GM12878 (cell line): ENCODE measurements around the gene ASB10. TPM values are rescaled to one million over a fixed set of nuclear protein-coding genes. Genes with fewer than 3 reads are reported as not detected.

Source experiments
- ATAC-seq: fragments of 200-7000 bp; cut with Tn5 transposase; 3 replicates; pipeline ENCODE4 v1.9.1; 2020; ENCODE audit warnings: mild to moderate bottlenecking, moderate library complexity
- BruUV-seq: library from RNA; stranded (reverse); fragments of 400-500 nt; replicated peaks from 2 replicates; lab custom pipeline; 2021; lab: Mats Ljungman, UMichigan
- CTCF ChIA-PET: fragments of 300-600 bp; sonication (Branson Sonifier 250); formaldehyde crosslinking; extraction: SDS; loops from one replicate; lab custom pipeline; 2021; ENCODE audit warnings: inconsistent platforms; lab: Yijun Ruan, JAX
- POLR2A ChIA-PET: fragments of 350-600 bp; formaldehyde crosslinking; extraction: SDS; loops from one replicate; lab custom pipeline; 2021; ENCODE audit warnings: inconsistent platforms; lab: Charles Lee
- RAD21 ChIA-PET: fragments of 300-600 bp; sonication (Branson Sonifier 250); formaldehyde crosslinking; loops from one replicate; lab custom pipeline; 2023; ENCODE audit warnings: antibody characterized with exemption; ENCODE audit not compliant: unreplicated experiment; lab: Charles Lee
- SMC1A ChIA-PET: fragments of 300-600 bp; sonication (Branson Sonifier 250); formaldehyde crosslinking; loops from one replicate; lab custom pipeline; 2023; ENCODE audit not compliant: unreplicated experiment, uncharacterized antibody; lab: Charles Lee
- DNase-seq: peaks from one replicate; pipeline ENCODE4 v3.0.0-alpha.2; 2011; ENCODE audit warnings: low read depth, low spot score
- FAIRE-seq: peaks from 3 replicates; lab custom pipeline; 2011; peaks lifted over from hg19 to GRCh38; lab: Jason Lieb, UNC
- H2AFZ ChIP-seq: 2 replicates; pipeline ENCODE4 v1.6.0; 2011; ENCODE audit warnings: low read depth, low read length, control low read depth; ENCODE audit not compliant: control insufficient read depth
- H3K27ac ChIP-seq: 2 replicates; pipeline ENCODE4 v1.5.1; 2011; ENCODE audit warnings: control low read depth; ENCODE audit not compliant: control insufficient read depth, insufficient read depth
- H3K27me3 ChIP-seq, 2 experiments: replicated peaks in 1 of 2; 2 replicates each; pipeline versions ENCODE4 v1.6.0 to v1.6.1; 2011; ENCODE audit warnings: low read length in 1 of 2; ENCODE audit not compliant: control insufficient read depth in 2 of 2, insufficient read depth in 2 of 2
- H3K36me3 ChIP-seq, 2 experiments: 2 replicates each; pipeline ENCODE4 v1.5.1; 2011; ENCODE audit warnings: low read length in 1 of 2; ENCODE audit not compliant: control insufficient read depth in 2 of 2, insufficient read depth in 2 of 2
- H3K4me1 ChIP-seq: 2 replicates; pipeline ENCODE4 v1.6.1; 2011; ENCODE audit warnings: mild to moderate bottlenecking, low read length, moderate library complexity, mixed read lengths; ENCODE audit not compliant: control insufficient read depth, insufficient read depth
- H3K4me2 ChIP-seq: 2 replicates; pipeline ENCODE4 v1.6.0; 2011; ENCODE audit warnings: control low read depth; ENCODE audit not compliant: control insufficient read depth, insufficient read depth
- H3K4me3 ChIP-seq: fragments of 200-600 bp; sonication (generic); 2 replicates; pipeline ENCODE4 v1.5.1; 2016
- H3K79me2 ChIP-seq: 2 replicates; pipeline ENCODE4 v1.6.0; 2011; ENCODE audit warnings: low read length; ENCODE audit not compliant: control insufficient read depth, insufficient read depth
- H3K9ac ChIP-seq: 2 replicates; pipeline ENCODE4 v1.8.0; 2011; ENCODE audit warnings: low read length, control low read depth, mixed read lengths; ENCODE audit not compliant: control insufficient read depth, insufficient read depth
- H3K9me3 ChIP-seq: replicated peaks from 3 replicates; pipeline ENCODE4 v1.5.1; 2011; ENCODE audit warnings: mild to moderate bottlenecking, low read length; ENCODE audit not compliant: control insufficient read depth, insufficient read depth
- H4K20me1 ChIP-seq: 2 replicates; pipeline ENCODE4 v1.6.0; 2011; ENCODE audit not compliant: control insufficient read depth, insufficient read depth
- BMI1 ChIP-seq: fragments of 450-650 bp; IDR thresholded peaks from 2 replicates; pipeline ENCODE4 v1.6.1; 2016; ENCODE audit warnings: mild to moderate bottlenecking, moderate library complexity, borderline replicate concordance
- CEBPZ ChIP-seq: fragments of 150-350 bp; IDR thresholded peaks from 2 replicates; pipeline ENCODE4 v1.6.1; 2016; ENCODE audit warnings: low read depth, low read length
- MTA2 ChIP-seq: fragments of 450-650 bp; IDR thresholded peaks from 2 replicates; pipeline ENCODE4 v1.6.1; 2016; ENCODE audit warnings: low read depth, mild to moderate bottlenecking, moderate library complexity
- MXI1 ChIP-seq: fragments of 150-350 bp; IDR thresholded peaks from 2 replicates; pipeline ENCODE4 v1.6.1; 2011; ENCODE audit warnings: low read depth, mild to moderate bottlenecking, inconsistent platforms, low read length, improper control_type of control experiment
- NKRF ChIP-seq: fragments of 450-650 bp; conservative IDR thresholded peaks from 2 replicates; pipeline ENCODE4 v1.6.1; 2017; ENCODE audit warnings: mild to moderate bottlenecking, moderate library complexity
- SKIL ChIP-seq: fragments of 450-650 bp; IDR thresholded peaks from 2 replicates; pipeline ENCODE4 v1.6.1; 2017; ENCODE audit warnings: mild to moderate bottlenecking, low read depth, inconsistent platforms; ENCODE audit not compliant: poor library complexity, severe bottlenecking
- SREBF1 ChIP-seq: IDR thresholded peaks from 2 replicates; pipeline ENCODE4 v1.6.1; 2012; ENCODE audit warnings: mild to moderate bottlenecking, low read length
- TAF1 ChIP-seq: IDR thresholded peaks from 2 replicates; pipeline ENCODE4 v1.6.1; 2011; ENCODE audit warnings: mild to moderate bottlenecking, low read depth, low read length, borderline replicate concordance
- WGBS: methylation state at CpG from one replicate; pipeline ENCODE4 v1.1.6; 2016; ENCODE audit warnings: low lambda C conversion rate; ENCODE audit not compliant: insufficient replicate concordance, insufficient coverage; ENCODE audit errors: missing lambda C conversion rate; 5-methylcytosine and 5-hydroxymethylcytosine counted together
- in situ Hi-C: fragments of 300-500 bp; cut with MboI; formaldehyde crosslinking; loops from 9 replicates; pipeline ENCODE4 v1.14.3; 2018; ENCODE audit warnings: mixed read lengths
- intact Hi-C: fragments of 100-400 bp; cut with micrococcal nuclease; formaldehyde crosslinking; loops from one replicate; pipeline ENCODE4 v1.14.2; 2022; ENCODE audit not compliant: unreplicated experiment
- polyA plus RNA-seq, 11 experiments: library from polyadenylated mRNA; depleted of rRNA in 4 of 11; unstranded in 6 of 11; stranded (reverse) in 5 of 11; fragments of >200 nt; fragmentation: Nextera tagmentation in 4 of 11; fragmentation: Illumina TruSeq in 1 of 11; extraction: Ambion mirVana in 4 of 11; extraction: Trizol in 1 of 11; gene quantifications; 1 replicate in 1 of 11; 2 replicates in 10 of 11; pipeline versions ENCODE4 v1.2.1 to v1.2.3, GENCODE V29; 2011 to 2016; ENCODE audit warnings: inconsistent platforms in 2 of 11, missing spikeins in 2 of 11, low read depth in 1 of 11
- total RNA-seq, 4 experiments: library from RNA; depleted of rRNA in 3 of 4; stranded (reverse); fragments of >200 nt in 3 of 4; fragmentation: Illumina TruSeq in 1 of 4; extraction: Trizol in 1 of 4; gene quantifications; 2 replicates each; pipeline versions ENCODE4 v1.2.1 to v1.2.3, GENCODE V29; 2013 to 2021
- TF ChIP-seq, protein P1 (sequence below): fragments of 450-650 bp; IDR thresholded peaks from 2 replicates; pipeline ENCODE4 v1.6.1; 2017; ENCODE audit warnings: mild to moderate bottlenecking, moderate library complexity

The ASB10 gene
- total and polyA plus RNA-seq, 10 of the 15 experiments (the other 5 are each of a cell fraction or from before 2014, with no cell fraction given) = not detected

- ChIA-PET CTCF (interaction anchor here (1.5 kb wide), 1 partner anchor 115 kb away, joined by 3 read pairs; no protein-coding TSS in a partner anchor), RAD21 (no interaction called here), SMC1A (no interaction called here), POLR2A (no interaction called here)
- H4K20me1 ChIP-seq = no peaks in the 10 kb centered on the region
- intact Hi-C loops = no loop called here
- peaks cover 6 to 10% of the 10 kb centered on the region in 2 experiments; a peak in 3 of 4 replicates for H3K36me3 ChIP-seq
- no peaks in the 10 kb centered on the region for H3K27me3 ChIP-seq
- no peak for FAIRE-seq
- no peak for DNase-seq
- H2AFZ ChIP-seq = no peak overlapping the region
- 80% methylated on average over 24 of the region's 28 CpGs for WGBS
- H3K4me3 ChIP-seq = no peak overlapping the region
- H3K4me1 ChIP-seq = no peaks in the 10 kb centered on the region
- no peak for ATAC-seq
- BruUV-seq = no TSS peak
- H3K4me2 ChIP-seq = no peak overlapping the region
- no peaks in the 10 kb centered on the region for H3K79me2 ChIP-seq
- in situ Hi-C loops = no loop called here
- no peak overlapping the region for H3K27ac ChIP-seq
- H3K9me3 ChIP-seq = no peaks in the 10 kb centered on the region
- H3K9ac ChIP-seq = no peak overlapping the region
- TF ChIP-seq NKRF (no peak), CEBPZ (no peak), MTA2 (no peak), SREBF1 (no peak), TAF1 (no peak), BMI1 (no peak), MXI1 (no peak), SKIL (no peak)
- TF ChIP-seq, protein P1, sequence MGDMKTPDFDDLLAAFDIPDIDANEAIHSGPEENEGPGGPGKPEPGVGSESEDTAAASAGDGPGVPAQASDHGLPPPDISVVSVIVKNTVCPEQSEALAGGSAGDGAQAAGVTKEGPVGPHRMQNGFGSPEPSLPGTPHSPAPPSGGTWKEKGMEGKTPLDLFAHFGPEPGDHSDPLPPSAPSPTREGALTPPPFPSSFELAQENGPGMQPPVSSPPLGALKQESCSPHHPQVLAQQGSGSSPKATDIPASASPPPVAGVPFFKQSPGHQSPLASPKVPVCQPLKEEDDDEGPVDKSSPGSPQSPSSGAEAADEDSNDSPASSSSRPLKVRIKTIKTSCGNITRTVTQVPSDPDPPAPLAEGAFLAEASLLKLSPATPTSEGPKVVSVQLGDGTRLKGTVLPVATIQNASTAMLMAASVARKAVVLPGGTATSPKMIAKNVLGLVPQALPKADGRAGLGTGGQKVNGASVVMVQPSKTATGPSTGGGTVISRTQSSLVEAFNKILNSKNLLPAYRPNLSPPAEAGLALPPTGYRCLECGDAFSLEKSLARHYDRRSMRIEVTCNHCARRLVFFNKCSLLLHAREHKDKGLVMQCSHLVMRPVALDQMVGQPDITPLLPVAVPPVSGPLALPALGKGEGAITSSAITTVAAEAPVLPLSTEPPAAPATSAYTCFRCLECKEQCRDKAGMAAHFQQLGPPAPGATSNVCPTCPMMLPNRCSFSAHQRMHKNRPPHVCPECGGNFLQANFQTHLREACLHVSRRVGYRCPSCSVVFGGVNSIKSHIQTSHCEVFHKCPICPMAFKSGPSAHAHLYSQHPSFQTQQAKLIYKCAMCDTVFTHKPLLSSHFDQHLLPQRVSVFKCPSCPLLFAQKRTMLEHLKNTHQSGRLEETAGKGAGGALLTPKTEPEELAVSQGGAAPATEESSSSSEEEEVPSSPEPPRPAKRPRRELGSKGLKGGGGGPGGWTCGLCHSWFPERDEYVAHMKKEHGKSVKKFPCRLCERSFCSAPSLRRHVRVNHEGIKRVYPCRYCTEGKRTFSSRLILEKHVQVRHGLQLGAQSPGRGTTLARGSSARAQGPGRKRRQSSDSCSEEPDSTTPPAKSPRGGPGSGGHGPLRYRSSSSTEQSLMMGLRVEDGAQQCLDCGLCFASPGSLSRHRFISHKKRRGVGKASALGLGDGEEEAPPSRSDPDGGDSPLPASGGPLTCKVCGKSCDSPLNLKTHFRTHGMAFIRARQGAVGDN = no peak
Measured at GRCh38 chr7:151129117-151129959, 57.7 kb downstream of the ASB10 start.
